CD4-positive, alpha-beta T cell (primary cell): ENCODE measurements around the gene DTD1. TPM values are rescaled to one million over a fixed set of nuclear protein-coding genes. Genes with fewer than 3 reads are reported as not detected.

Experiments
- ATAC-seq: fragments of 200-7000 bp; cut with Tn5 transposase; one replicate; pipeline ENCODE4 v1.10.0; 2022; ENCODE audit warnings: mild to moderate bottlenecking; ENCODE audit not compliant: poor library complexity
- CTCF ChIA-PET: fragments of 350-600 bp; sonication (Branson Sonifier 250); formaldehyde crosslinking; loops from one replicate; lab custom pipeline; 2021; ENCODE audit warnings: antibody characterized with exemption, inconsistent platforms; lab: Charles Lee
- POLR2A ChIA-PET: fragments of 350-600 bp; sonication (Branson Sonifier 250); formaldehyde crosslinking; loops from one replicate; lab custom pipeline; 2021; ENCODE audit warnings: antibody characterized with exemption, inconsistent platforms; lab: Charles Lee
- DNase-seq, 14 experiments: peaks; one replicate each; pipeline ENCODE4 v3.0.0-alpha.2; 2013 to 2020; ENCODE audit warnings: mixed read lengths in 2 of 14
- H3K27ac ChIP-seq, 2 donors: one replicate each; pipeline versions ENCODE4 v1.5.1 to v1.7.0; 2013; ENCODE audit warnings: low read length in 2 of 2, low read depth in 1 of 2, mild to moderate bottlenecking in 1 of 2
- H3K27me3 ChIP-seq, 2 experiments: 1 replicate in 1 of 2; 2 replicates in 1 of 2; pipeline versions ENCODE4 v1.6.1 to v1.7.0; 2013; ENCODE audit warnings: low read length in 2 of 2, control low read depth in 1 of 2, mild to moderate bottlenecking in 1 of 2, moderate library complexity in 1 of 2; ENCODE audit not compliant: insufficient read depth in 2 of 2, control insufficient read depth in 1 of 2
- H3K36me3 ChIP-seq: one replicate; pipeline ENCODE4 v1.6.1; 2013; ENCODE audit warnings: low read length, control low read depth; ENCODE audit not compliant: insufficient read depth
- H3K4me1 ChIP-seq: one replicate; pipeline ENCODE4 v1.6.1; 2013; ENCODE audit warnings: low read length, control low read depth; ENCODE audit not compliant: insufficient read depth
- H3K4me3 ChIP-seq: one replicate; pipeline ENCODE4 v1.5.1; 2013; ENCODE audit warnings: mild to moderate bottlenecking, low read length, moderate library complexity
- H3K9me3 ChIP-seq, 2 experiments: 1 replicate in 1 of 2; 2 replicates in 1 of 2; pipeline versions ENCODE4 v1.6.1 to v1.7.0; 2013; ENCODE audit warnings: low read length in 2 of 2, mild to moderate bottlenecking in 2 of 2, control low read depth in 1 of 2, moderate library complexity in 1 of 2; ENCODE audit not compliant: control insufficient read depth in 1 of 2, insufficient read depth in 1 of 2
- H3K27ac Mint-ChIP-seq: one replicate; pipeline ENCODE4 v1.8.0; 2020; ENCODE audit warnings: mixed read lengths
- H3K27me3 Mint-ChIP-seq: one replicate; pipeline ENCODE4 v1.8.0; 2021; ENCODE audit warnings: mixed read lengths
- H3K36me3 Mint-ChIP-seq: one replicate; pipeline ENCODE4 v1.8.0; 2021; ENCODE audit warnings: low read depth, mixed read lengths
- H3K4me1 Mint-ChIP-seq: one replicate; pipeline ENCODE4 v1.8.0; 2021; ENCODE audit warnings: low read depth, mixed read lengths
- H3K4me3 Mint-ChIP-seq: one replicate; pipeline ENCODE4 v1.8.0; 2020; ENCODE audit warnings: mild to moderate bottlenecking, mixed read lengths
- H3K9me3 Mint-ChIP-seq: one replicate; pipeline ENCODE4 v1.8.0; 2020; ENCODE audit warnings: mixed read lengths
- CTCF ChIP-seq: fragments of 200-600 bp; IDR thresholded peaks from one replicate; pipeline ENCODE4 v1.8.0; 2022; ENCODE audit warnings: antibody characterized with exemption, mild to moderate bottlenecking
- intact Hi-C, 2 experiments: fragments of 100-400 bp; cut with DNase I in 1 of 2; cut with micrococcal nuclease in 1 of 2; formaldehyde crosslinking; loops; one replicate each; pipeline versions ENCODE4 v1.15.1 to v1.9.0; 2023 to 2025; cut with DNase I, micrococcal nuclease
- total RNA-seq, 174 experiments: library from RNA in 2 of 174; stranded (reverse) in 2 of 174; gene quantifications; one replicate each; pipeline ENCODE4 v1.2.3 and lab custom pipeline; 2021 to 2026

The DTD1 gene
- total RNA-seq, 2 experiments from 2014 or later: 15.4 to 16.1 TPM

GRCh38 chr20:18588574-18588933 is 700 bp downstream of the DTD1 start:
- Mint-ChIP-seq H3K27ac (peak overlapping the region; percentile 90), H3K36me3 (peaks cover 1% of the 10 kb centered on the region), H3K9me3 (no peaks in the 10 kb centered on the region), H3K4me3 (peak overlapping the region; percentile 88), H3K27me3 (peaks cover 8% of the 10 kb centered on the region), H3K4me1 (peaks cover 23% of the 10 kb centered on the region)
- TF ChIP-seq CTCF: no peak
- H3K27ac ChIP-seq: peak overlapping the region; percentile 38 to 56
- ATAC-seq: no peak
- POLR2A ChIA-PET: interaction anchor here (0.7 to 1.7 kb wide), 8 partner anchors 12 to 300 kb away, joined by 3 to 22 read pairs (median 4); partner anchors contain the start of genes DZANK1, POLR3F, SEC23B and SMIM26
- H3K36me3 ChIP-seq: no peaks in the 10 kb centered on the region
- peak in 1 of 14 experiments; percentile 7 for DNase-seq
- peak overlapping the region; percentile 63 for H3K4me3 ChIP-seq
- H3K4me1 ChIP-seq: peaks cover 17% of the 10 kb centered on the region
- CTCF ChIA-PET: interaction anchor here (1.0 kb wide), 1 partner anchor 44 kb away, joined by 4 read pairs; no protein-coding TSS in a partner anchor
- no peaks in the 10 kb centered on the region for H3K9me3 ChIP-seq
- no peaks in the 10 kb centered on the region for H3K27me3 ChIP-seq
- intact Hi-C loops: loop anchor here in 1 of 2 experiments (2.0 to 5.0 kb wide), 2 partner anchors 22 to 81 kb away; partner anchors contain the start of genes SEC23B and SMIM26

GRCh38 chr20:18589941-18590674 is 2.3 kb downstream of the DTD1 start:
- Mint-ChIP-seq H3K27me3 (no peaks in the 10 kb centered on the region), H3K4me1 (peaks cover 23% of the 10 kb centered on the region), H3K4me3 (peak overlapping the region; percentile 88), H3K36me3 (peaks cover 14% of the 10 kb centered on the region), H3K27ac (peak overlapping the region; percentile 90), H3K9me3 (no peaks in the 10 kb centered on the region)
- H3K27me3 ChIP-seq: no peaks in the 10 kb centered on the region
- intact Hi-C loops: loop anchor here in 1 of 2 experiments (2.0 to 5.0 kb wide), 2 partner anchors 23 to 83 kb away; partner anchors contain the start of genes SEC23B and SMIM26
- CTCF ChIA-PET: no interaction called here
- POLR2A ChIA-PET: interaction anchor here (0.7 kb wide), 1 partner anchor 718 kb away, joined by 3 read pairs; no protein-coding TSS in a partner anchor
- no peak for TF ChIP-seq CTCF
- peak overlapping the region in 1 of 2 donors; percentile 31 for H3K27ac ChIP-seq
- no peak overlapping the region for H3K4me3 ChIP-seq
- no peaks in the 10 kb centered on the region for H3K36me3 ChIP-seq
- ATAC-seq: no peak
- peaks cover 17% of the 10 kb centered on the region for H3K4me1 ChIP-seq
- H3K9me3 ChIP-seq: no peaks in the 10 kb centered on the region
- DNase-seq: no peak

GRCh38 chr20:18596270-18596669 is 8.4 kb downstream of the DTD1 start:
- CTCF ChIA-PET: no interaction called here
- H3K4me3 ChIP-seq: no peak overlapping the region
- Mint-ChIP-seq H3K4me1 (no peaks in the 10 kb centered on the region), H3K36me3 (peaks cover 63% of the 10 kb centered on the region), H3K27me3 (no peaks in the 10 kb centered on the region), H3K4me3 (no peak overlapping the region), H3K27ac (no peak overlapping the region), H3K9me3 (no peaks in the 10 kb centered on the region)
- no peak for DNase-seq
- no peak overlapping the region for H3K27ac ChIP-seq
- POLR2A ChIA-PET: interaction anchor here (0.7 kb wide), 1 partner anchor 42 kb away, joined by 3 read pairs; no protein-coding TSS in a partner anchor
- peaks cover 21% of the 10 kb centered on the region for H3K36me3 ChIP-seq
- ATAC-seq: no peak
- no peaks in the 10 kb centered on the region for H3K27me3 ChIP-seq
- intact Hi-C loops: no loop called here
- no peaks in the 10 kb centered on the region for H3K9me3 ChIP-seq
- H3K4me1 ChIP-seq: no peaks in the 10 kb centered on the region
- TF ChIP-seq CTCF: no peak
